ENCODE measurements around the gene SLC12A5. TPM values are rescaled to one million over a fixed set of nuclear protein-coding genes. Genes with fewer than 3 reads are reported as not detected.

Gene SLC12A5
- total and polyA plus RNA-seq, 2 of the 4 experiments (the other 2 are of a cell fraction): 2.2 TPM; not detected in 1

GRCh38 chr20:46065691-46066090 lies 36.7 kb downstream of the SLC12A5 start:
- H3K36me3 ChIP-seq (ENCODE audit: control insufficient read depth, insufficient read depth, low read length): peaks cover 63% of the 10 kb centered on the region
- no peak overlapping the region for H4K5ac ChIP-seq (ENCODE audit: low read depth, low read length)
- DNase-seq (no peak), ATAC-seq (ENCODE audit: low read depth) (no peak)
- no peak overlapping the region for H2BK15ac ChIP-seq (ENCODE audit: low read depth, low read length)
- no peak overlapping the region for H3K4me3 ChIP-seq (ENCODE audit: insufficient read depth, low read depth, low read length)
- no peak overlapping the region for H2BK5ac ChIP-seq (ENCODE audit: low read depth, low read length, poor library complexity, severe bottlenecking)
- no peak overlapping the region for H3K9ac ChIP-seq (ENCODE audit: low read depth, low read length)
- intact Hi-C loops (cut with micrococcal nuclease): no loop called here
- no peak overlapping the region for H3K4ac ChIP-seq (ENCODE audit: low read depth, low read length)
- peaks cover 22% of the 10 kb centered on the region for H4K20me1 ChIP-seq (ENCODE audit: insufficient read depth, low read length)
- peaks cover 3% of the 10 kb centered on the region; the same call in 1 of the 2 replicates for H3K9me1 ChIP-seq (ENCODE audit: insufficient read depth, low read length)
- ChIA-PET CTCF (no interaction called here), POLR2A (ENCODE audit: unreplicated experiment) (no interaction called here)
- no peak overlapping the region for H4K91ac ChIP-seq (ENCODE audit: insufficient read depth, low read depth, low read length)
- H3K27ac ChIP-seq (ENCODE audit: insufficient read depth, low read length): no peak overlapping the region
- H2BK20ac ChIP-seq (ENCODE audit: low read depth, low read length): no peak overlapping the region
- no peak overlapping the region for H4K8ac ChIP-seq (ENCODE audit: low read depth in 2 of 2, low read length in 2 of 2)
- H2AK9ac ChIP-seq (replicated peaks; ENCODE audit: low read depth, low read length, poor library complexity): no peak overlapping the region
- in situ Hi-C loops (cut with MboI; ENCODE audit: low sequenced_read_pairs): no loop called here
- no peak overlapping the region for H3K4me2 ChIP-seq (ENCODE audit: low read depth, low read length)
- no peaks in the 10 kb centered on the region for H3K27me3 ChIP-seq (ENCODE audit: control insufficient read depth, insufficient read depth, low read length)
- no peak overlapping the region for H2AFZ ChIP-seq (replicated peaks; ENCODE audit: low read length, poor library complexity)
- dilution Hi-C loops (cut with HindIII; ENCODE audit: low sequenced_read_pairs, unreplicated experiment): no loop called here
- H3K18ac ChIP-seq (ENCODE audit: low read depth, low read length): no peak overlapping the region
- no peak overlapping the region for H3K56ac ChIP-seq (ENCODE audit: extremely low read depth, insufficient read depth, low read length)
- peaks cover 0 to 15% of the 10 kb centered on the region in 2 experiments; a peak in 3 of 4 replicates for H3K79me1 ChIP-seq (ENCODE audit: low read depth in 1 of 2, low read length in 2 of 2)
- no peak overlapping the region for H2AK5ac ChIP-seq (ENCODE audit: low read depth, low read length)
- no peak overlapping the region for H2BK120ac ChIP-seq (ENCODE audit: low read depth, low read length)
- no peak overlapping the region for H3K23ac ChIP-seq (ENCODE audit: low read depth, low read length)
- no TSS peak for BruUV-seq (replicated peaks)
- no peaks in the 10 kb centered on the region for H3K9me3 ChIP-seq (ENCODE audit: control insufficient read depth, insufficient read depth, low read length)
- H3K14ac ChIP-seq (replicated peaks; ENCODE audit: low read depth, low read length): no peak overlapping the region
- WGBS, 2 experiments (ENCODE audit: extremely low coverage in 2 of 2, insufficient read length in 1 of 2): 100% methylated on average over 1 of the region's 3 CpGs; no CpG with 5 or more reads in 1 of the 2 experiments
- TF ChIP-seq NFE2L2 (IDR thresholded peaks at IDR 0.05; ENCODE audit: low read depth, low read length) (no peak), MXI1 (IDR thresholded peaks at IDR 0.05; ENCODE audit: borderline replicate concordance, low read depth, low read length) (no peak), FOS (IDR thresholded peaks at IDR 0.05; ENCODE audit: low read depth, low read length) (no peak), CHD1 (IDR thresholded peaks at IDR 0.05; ENCODE audit: low read depth, low read length) (no peak), RFX5 (IDR thresholded peaks at IDR 0.05; ENCODE audit: low read depth, low read length) (no peak), POLR2A (IDR thresholded peaks at IDR 0.05; ENCODE audit: low read depth, low read length) (no peak), BHLHE40 (IDR thresholded peaks at IDR 0.05; ENCODE audit: low read depth, low read length) (no peak), MAFK (IDR thresholded peaks at IDR 0.05; ENCODE audit: low read depth, low read length) (no peak), ELK1 (IDR thresholded peaks at IDR 0.05; ENCODE audit: borderline replicate concordance, low read depth, low read length) (no peak), CEBPB (IDR thresholded peaks at IDR 0.05; ENCODE audit: low read depth, low read length) (no peak), MAZ (IDR thresholded peaks at IDR 0.05; ENCODE audit: borderline replicate concordance, low read depth, low read length) (no peak), RCOR1 (IDR thresholded peaks at IDR 0.05; ENCODE audit: insufficient replicate concordance, low read length) (no peak), CTCF (conservative IDR thresholded peaks at IDR 0.05; ENCODE audit: low read depth, low read length) (no peak), SMC3 (IDR thresholded peaks at IDR 0.05; ENCODE audit: low read depth, low read length) (no peak), RAD21 (IDR thresholded peaks at IDR 0.05; ENCODE audit: low read length) (no peak), USF2 (IDR thresholded peaks at IDR 0.05; ENCODE audit: low read depth, low read length) (no peak)
- peaks cover 2% of the 10 kb centered on the region; the same call in 1 of the 2 replicates for H3K4me1 ChIP-seq (ENCODE audit: control insufficient read depth, insufficient read depth, low read length)
